ENCODE results near the gene SLC45A3.

DNA sequence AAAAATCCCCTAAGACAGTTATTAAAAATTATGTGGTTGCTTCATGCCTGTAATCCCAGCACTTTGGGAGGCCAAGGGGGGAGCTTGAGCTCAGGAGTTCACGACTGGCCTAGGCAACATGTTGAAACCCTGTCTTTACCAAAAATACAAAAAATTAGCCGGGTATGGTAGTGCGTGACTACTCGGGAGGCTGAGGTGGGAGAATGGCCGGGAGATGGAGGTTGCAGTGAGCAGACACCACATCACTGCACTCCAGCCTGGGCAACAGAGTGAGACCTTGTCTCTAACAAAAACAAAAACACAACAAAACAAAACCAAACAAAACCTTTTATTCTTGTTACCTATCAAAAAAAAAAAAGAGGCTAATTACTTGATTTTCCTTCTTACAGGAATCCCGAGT lies 50.6 kb downstream of the SLC45A3 start:
- TF ChIP-seq, protein P1, sequence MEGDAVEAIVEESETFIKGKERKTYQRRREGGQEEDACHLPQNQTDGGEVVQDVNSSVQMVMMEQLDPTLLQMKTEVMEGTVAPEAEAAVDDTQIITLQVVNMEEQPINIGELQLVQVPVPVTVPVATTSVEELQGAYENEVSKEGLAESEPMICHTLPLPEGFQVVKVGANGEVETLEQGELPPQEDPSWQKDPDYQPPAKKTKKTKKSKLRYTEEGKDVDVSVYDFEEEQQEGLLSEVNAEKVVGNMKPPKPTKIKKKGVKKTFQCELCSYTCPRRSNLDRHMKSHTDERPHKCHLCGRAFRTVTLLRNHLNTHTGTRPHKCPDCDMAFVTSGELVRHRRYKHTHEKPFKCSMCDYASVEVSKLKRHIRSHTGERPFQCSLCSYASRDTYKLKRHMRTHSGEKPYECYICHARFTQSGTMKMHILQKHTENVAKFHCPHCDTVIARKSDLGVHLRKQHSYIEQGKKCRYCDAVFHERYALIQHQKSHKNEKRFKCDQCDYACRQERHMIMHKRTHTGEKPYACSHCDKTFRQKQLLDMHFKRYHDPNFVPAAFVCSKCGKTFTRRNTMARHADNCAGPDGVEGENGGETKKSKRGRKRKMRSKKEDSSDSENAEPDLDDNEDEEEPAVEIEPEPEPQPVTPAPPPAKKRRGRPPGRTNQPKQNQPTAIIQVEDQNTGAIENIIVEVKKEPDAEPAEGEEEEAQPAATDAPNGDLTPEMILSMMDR (IDR thresholded peaks at IDR 0.05), result no peak
- TF ChIP-seq POLR2A (IDR thresholded peaks at IDR 0.05), result no peak
